Measurements from ENCODE around the gene ZNF765.
"Not testable (repeated sequence)": the region's sequence is repeated elsewhere in the genome, so short reads cannot be mapped to it uniquely, and the experiment has no call there.

The ZNF765 gene

GRCh38 chr19:53420520-53421315 is 25.8 kb downstream of the ZNF765 start:
- H3K27ac ChIP-seq (ENCODE audit: insufficient read depth in 1 of 2, low read depth in 1 of 2, low read length in 2 of 2, poor library complexity in 1 of 2, severe bottlenecking in 2 of 2); DNase-seq; POLR2A ChIA-PET; H3K27me3 ChIP-seq (replicated peaks in 2 of 5; ENCODE audit: control insufficient read depth in 4 of 5, insufficient read depth in 5 of 5, low read length in 4 of 5); H3K36me3 ChIP-seq (ENCODE audit: control insufficient read depth in 4 of 4, insufficient read depth in 4 of 4, low read length in 3 of 4); H3K4me3 ChIP-seq (ENCODE audit: control insufficient read depth in 1 of 7, extremely low read depth in 1 of 7, insufficient read depth in 4 of 7, low read depth in 2 of 7, low read length in 6 of 7); CTCF ChIA-PET; H3K4me1 ChIP-seq (ENCODE audit: control extremely low read depth in 1 of 4, control insufficient read depth in 4 of 4, insufficient read depth in 4 of 4, low read length in 3 of 4): not testable (repeated sequence)
- 79% methylated on average over 9 of the region's 11 CpGs for WGBS (ENCODE audit: insufficient coverage)
- peaks cover 0 to 12% (median 0%) of the 10 kb centered on the region in 5 experiments for H3K9me3 ChIP-seq (ENCODE audit: control extremely low read depth in 1 of 5, control insufficient read depth in 4 of 5, insufficient read depth in 2 of 5, low read depth in 1 of 5, low read length in 4 of 5)

GRCh38 chr19:53422551-53422950 is 27.6 kb downstream of the ZNF765 start:
- Histone ChIP-seq H3K4me3 (ENCODE audit: control insufficient read depth in 1 of 7, extremely low read depth in 1 of 7, insufficient read depth in 4 of 7, low read depth in 2 of 7, low read length in 6 of 7) (no peak overlapping the region), H3K9me3 (ENCODE audit: control extremely low read depth in 1 of 5, control insufficient read depth in 4 of 5, insufficient read depth in 2 of 5, low read depth in 1 of 5, low read length in 4 of 5) (peaks cover 0 to 7% (median 0%) of the 10 kb centered on the region in 5 experiments), H3K4me1 (ENCODE audit: control extremely low read depth in 1 of 4, control insufficient read depth in 4 of 4, insufficient read depth in 4 of 4, low read length in 3 of 4) (peaks cover 0 to 3% (median 0%) of the 10 kb centered on the region in 4 experiments), H3K27me3 (replicated peaks in 2 of 5; ENCODE audit: control insufficient read depth in 4 of 5, insufficient read depth in 5 of 5, low read length in 4 of 5) (no peaks in the 10 kb centered on the region), H3K36me3 (ENCODE audit: control insufficient read depth in 4 of 4, insufficient read depth in 4 of 4, low read length in 3 of 4) (no peaks in the 10 kb centered on the region), H3K27ac (ENCODE audit: insufficient read depth in 1 of 2, low read depth in 1 of 2, low read length in 2 of 2, poor library complexity in 1 of 2, severe bottlenecking in 2 of 2) (no peak overlapping the region)
- ChIA-PET CTCF (interaction anchor here (1.2 kb wide), 1 partner anchor 52 kb away, joined by 3 read pairs; no protein-coding TSS in a partner anchor), POLR2A (no interaction called here)
- WGBS (ENCODE audit: insufficient coverage), result 95% methylated on average over 4 of the region's 5 CpGs
- no peak for DNase-seq

- CTCF ChIA-PET, result interaction anchor here (1.1 to 1.2 kb wide), 2 partner anchors 39 to 52 kb away, joined by 3 read pairs; no protein-coding TSS in a partner anchor
- no CpG with 5 or more reads among the region's 13 CpGs for WGBS (ENCODE audit: insufficient coverage)
- POLR2A ChIA-PET; H3K36me3 ChIP-seq (ENCODE audit: control insufficient read depth in 4 of 4, insufficient read depth in 4 of 4, low read length in 3 of 4); H3K27me3 ChIP-seq (replicated peaks in 2 of 5; ENCODE audit: control insufficient read depth in 4 of 5, insufficient read depth in 5 of 5, low read length in 4 of 5); H3K4me3 ChIP-seq (ENCODE audit: control insufficient read depth in 1 of 7, extremely low read depth in 1 of 7, insufficient read depth in 4 of 7, low read depth in 2 of 7, low read length in 6 of 7); H3K27ac ChIP-seq (ENCODE audit: insufficient read depth in 1 of 2, low read depth in 1 of 2, low read length in 2 of 2, poor library complexity in 1 of 2, severe bottlenecking in 2 of 2); H3K9me3 ChIP-seq (ENCODE audit: control extremely low read depth in 1 of 5, control insufficient read depth in 4 of 5, insufficient read depth in 2 of 5, low read depth in 1 of 5, low read length in 4 of 5); DNase-seq; H3K4me1 ChIP-seq (ENCODE audit: control extremely low read depth in 1 of 4, control insufficient read depth in 4 of 4, insufficient read depth in 4 of 4, low read length in 3 of 4): not testable (repeated sequence)
Measured at GRCh38 chr19:53423074-53423473, 28.1 kb downstream of the ZNF765 start.

- H3K27ac ChIP-seq (ENCODE audit: insufficient read depth in 1 of 2, low read depth in 1 of 2, low read length in 2 of 2, poor library complexity in 1 of 2, severe bottlenecking in 2 of 2); H3K36me3 ChIP-seq (ENCODE audit: control insufficient read depth in 4 of 4, insufficient read depth in 4 of 4, low read length in 3 of 4); H3K27me3 ChIP-seq (replicated peaks in 2 of 5; ENCODE audit: control insufficient read depth in 4 of 5, insufficient read depth in 5 of 5, low read length in 4 of 5); H3K4me1 ChIP-seq (ENCODE audit: control extremely low read depth in 1 of 4, control insufficient read depth in 4 of 4, insufficient read depth in 4 of 4, low read length in 3 of 4); H3K4me3 ChIP-seq (ENCODE audit: control insufficient read depth in 1 of 7, extremely low read depth in 1 of 7, insufficient read depth in 4 of 7, low read depth in 2 of 7, low read length in 6 of 7); H3K9me3 ChIP-seq (ENCODE audit: control extremely low read depth in 1 of 5, control insufficient read depth in 4 of 5, insufficient read depth in 2 of 5, low read depth in 1 of 5, low read length in 4 of 5); POLR2A ChIA-PET: not testable (repeated sequence)
- WGBS (ENCODE audit: insufficient coverage), result no CpG with 5 or more reads among the region's 8 CpGs
- DNase-seq, result peak in 2 of 3 donors; percentile 23 to 52
- CTCF ChIA-PET, result interaction anchor here (0.8 to 3.5 kb wide), 4 partner anchors 38 to 325 kb away, joined by 3 to 46 read pairs (median 3); no protein-coding TSS in a partner anchor
Measured at GRCh38 chr19:53423680-53424079, 28.7 kb downstream of the ZNF765 start.

- DNase-seq, result peak; percentile 71 to 88 (median 82)
- ChIA-PET POLR2A (interaction anchor here (0.6 kb wide), 2 partner anchors 256 to 321 kb away, joined by 3 to 8 read pairs; no protein-coding TSS in a partner anchor), CTCF (interaction anchor here (0.7 to 3.5 kb wide), 12 partner anchors 10 to 449 kb away, joined by 3 to 46 read pairs (median 4); no protein-coding TSS in a partner anchor)
- 6% methylated on average over 2 of the region's 9 CpGs for WGBS (ENCODE audit: insufficient coverage)
- no peak overlapping the region for H3K4me3 ChIP-seq (ENCODE audit: control insufficient read depth in 1 of 7, extremely low read depth in 1 of 7, insufficient read depth in 4 of 7, low read depth in 2 of 7, low read length in 6 of 7)
- H3K27me3 ChIP-seq (replicated peaks in 2 of 5; ENCODE audit: control insufficient read depth in 4 of 5, insufficient read depth in 5 of 5, low read length in 4 of 5), result no peaks in the 10 kb centered on the region
- peaks cover 0 to 3% (median 0%) of the 10 kb centered on the region in 4 experiments for H3K4me1 ChIP-seq (ENCODE audit: control extremely low read depth in 1 of 4, control insufficient read depth in 4 of 4, insufficient read depth in 4 of 4, low read length in 3 of 4)
- no peaks in the 10 kb centered on the region for H3K36me3 ChIP-seq (ENCODE audit: control insufficient read depth in 4 of 4, insufficient read depth in 4 of 4, low read length in 3 of 4)
- no peak overlapping the region for H3K27ac ChIP-seq (ENCODE audit: insufficient read depth in 1 of 2, low read depth in 1 of 2, low read length in 2 of 2, poor library complexity in 1 of 2, severe bottlenecking in 2 of 2)
- no peaks in the 10 kb centered on the region for H3K9me3 ChIP-seq (ENCODE audit: control extremely low read depth in 1 of 5, control insufficient read depth in 4 of 5, insufficient read depth in 2 of 5, low read depth in 1 of 5, low read length in 4 of 5)
Measured at GRCh38 chr19:53424968-53425597, 30.1 kb downstream of the ZNF765 start.

DNA sequence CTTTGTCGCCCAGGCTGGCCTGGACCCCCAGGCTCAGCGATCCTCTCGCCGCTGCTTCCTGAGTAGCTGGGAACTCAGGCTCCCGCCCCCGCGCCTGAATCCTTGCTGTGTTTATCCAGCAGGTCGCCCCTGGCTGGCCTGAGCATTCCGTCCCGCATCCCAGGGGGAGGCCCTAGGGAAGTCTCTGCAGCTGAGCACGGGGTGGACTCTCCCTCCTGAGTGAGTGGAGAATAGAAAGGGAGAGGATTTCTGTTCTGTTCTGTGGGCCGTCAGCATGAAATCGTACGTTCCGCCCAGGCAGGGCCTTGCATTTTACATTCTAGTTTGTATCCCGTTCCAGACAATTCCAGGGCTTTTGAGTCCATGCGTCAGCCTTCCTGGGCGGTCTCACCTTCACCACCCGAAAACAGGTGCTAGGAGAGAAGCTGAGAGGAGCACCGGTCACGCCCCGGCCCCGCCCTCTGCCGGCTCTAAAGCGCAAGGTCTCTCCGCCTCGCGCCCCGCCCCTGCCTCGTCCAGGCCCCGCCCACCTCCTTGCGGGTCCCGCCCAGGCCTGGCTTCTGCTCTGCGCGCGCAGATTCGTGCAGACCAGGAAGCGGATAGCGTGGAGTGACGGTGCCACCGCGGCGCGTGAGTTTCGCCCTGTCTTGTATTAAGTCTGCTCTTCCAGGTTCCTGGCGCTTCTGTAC is 36.6 kb downstream of the ZNF765 start, which contains the start of gene ZNF761:
Gene ZNF761 (plus strand): TSS at position 586 of the 689 bp plus-strand sequence. CDS start 15,285 bp downstream, outside the sequence.
- peak; percentile 90 to 94 (median 94) for DNase-seq
- Histone ChIP-seq H3K36me3 (ENCODE audit: control insufficient read depth in 4 of 4, insufficient read depth in 4 of 4, low read length in 3 of 4) (peaks cover 3 to 28% (median 18%) of the 10 kb centered on the region in 4 experiments), H3K27me3 (replicated peaks in 2 of 5; ENCODE audit: control insufficient read depth in 4 of 5, insufficient read depth in 5 of 5, low read length in 4 of 5) (no peaks in the 10 kb centered on the region), H3K4me3 (ENCODE audit: control insufficient read depth in 1 of 7, extremely low read depth in 1 of 7, insufficient read depth in 4 of 7, low read depth in 2 of 7, low read length in 6 of 7) (peak within 1 kb of the TSS; percentile 62 to 95 (median 93)), H3K4me1 (ENCODE audit: control extremely low read depth in 1 of 4, control insufficient read depth in 4 of 4, insufficient read depth in 4 of 4, low read length in 3 of 4) (peaks cover 0 to 16% (median 12%) of the 10 kb centered on the region in 4 experiments), H3K9me3 (ENCODE audit: control extremely low read depth in 1 of 5, control insufficient read depth in 4 of 5, insufficient read depth in 2 of 5, low read depth in 1 of 5, low read length in 4 of 5) (peaks cover 0 to 3% (median 0%) of the 10 kb centered on the region in 5 experiments), H3K27ac (ENCODE audit: insufficient read depth in 1 of 2, low read depth in 1 of 2, low read length in 2 of 2, poor library complexity in 1 of 2, severe bottlenecking in 2 of 2) (peak within 1 kb of the TSS; percentile 72 to 91)
- ChIA-PET CTCF (no interaction called here), POLR2A (no interaction called here)
- WGBS (ENCODE audit: insufficient coverage), result 1% methylated on average over 45 of the region's 46 CpGs

All from common myeloid progenitor, CD34-positive (primary cell).